NCI-H187 (cell line): ENCODE results near the gene NFAT5.
"Not testable (repeated sequence)": the region's sequence is repeated elsewhere in the genome, so short reads cannot be mapped to it uniquely, and the experiment has no call there.

Experiments
- DNase-seq, 2 experiments: peaks; one replicate each; lab custom pipeline; 2025; lab: John Stamatoyannopoulos, UW

Gene NFAT5

DNA sequence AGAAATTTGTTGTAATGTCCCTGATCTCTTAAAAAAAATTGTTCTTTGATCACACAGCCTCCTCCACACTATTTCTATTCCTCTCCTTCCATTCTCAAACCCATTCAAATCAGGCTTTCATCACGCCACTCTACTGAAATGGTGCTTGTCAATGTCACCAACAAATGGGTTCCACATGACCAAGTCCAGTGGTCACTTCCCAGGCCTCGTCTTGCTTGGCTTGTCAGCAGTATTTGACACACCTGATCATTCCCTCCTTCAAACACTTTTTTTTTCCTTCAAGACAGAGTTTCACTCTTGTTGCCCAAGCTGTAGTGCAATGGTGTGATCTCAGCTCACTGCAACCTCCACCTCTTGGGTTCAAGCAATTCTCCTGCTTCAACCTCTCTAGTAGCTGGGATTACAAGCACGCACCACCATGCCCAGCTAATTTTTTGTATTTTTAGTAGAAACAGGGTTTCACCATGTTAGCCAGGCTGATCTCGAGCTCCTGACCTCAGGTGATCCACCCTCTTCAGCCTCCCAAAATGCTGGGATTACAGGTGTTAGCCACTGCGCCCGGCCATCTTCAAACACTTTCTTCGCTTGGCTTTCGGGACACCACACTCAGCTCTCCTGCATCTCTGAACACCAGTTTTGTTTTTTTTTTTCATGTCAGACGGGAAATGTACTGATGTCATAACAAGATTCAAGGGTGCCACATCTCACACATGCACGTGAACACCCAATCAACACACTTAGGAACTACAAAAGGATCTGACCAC is 142.3 kb downstream of the NFAT5 start:
- DNase-seq, result no peak

DNA sequence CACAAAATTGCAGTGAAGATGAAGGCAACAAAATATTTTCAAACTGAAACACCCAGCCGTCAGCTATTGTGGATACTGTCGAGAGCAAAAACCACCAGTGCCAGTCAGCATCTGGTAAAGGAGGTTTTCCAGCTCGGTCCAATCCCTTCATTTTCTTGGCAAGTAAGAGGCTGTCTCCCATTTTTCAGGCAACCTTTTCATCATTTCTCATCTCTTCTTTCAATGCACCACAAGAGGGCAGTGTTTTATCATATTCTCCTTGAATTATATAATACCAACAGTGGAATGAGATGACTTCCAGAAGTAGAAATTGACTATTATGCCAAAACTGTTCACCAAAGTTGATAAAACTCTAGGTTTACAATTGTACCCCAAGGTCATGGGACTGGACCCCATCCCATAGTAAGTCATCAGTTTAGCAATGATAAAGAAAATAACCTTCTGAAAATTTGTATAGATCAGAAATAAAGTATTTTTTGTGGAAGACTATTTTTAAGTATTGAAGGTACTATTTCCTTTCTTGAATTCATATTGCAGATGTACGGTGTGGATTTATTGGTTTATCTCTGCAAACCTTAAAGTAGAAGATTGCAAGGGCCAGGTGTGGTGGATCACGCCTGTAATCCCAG is 143.8 kb downstream of the NFAT5 start:
- no peak for DNase-seq

DNA sequence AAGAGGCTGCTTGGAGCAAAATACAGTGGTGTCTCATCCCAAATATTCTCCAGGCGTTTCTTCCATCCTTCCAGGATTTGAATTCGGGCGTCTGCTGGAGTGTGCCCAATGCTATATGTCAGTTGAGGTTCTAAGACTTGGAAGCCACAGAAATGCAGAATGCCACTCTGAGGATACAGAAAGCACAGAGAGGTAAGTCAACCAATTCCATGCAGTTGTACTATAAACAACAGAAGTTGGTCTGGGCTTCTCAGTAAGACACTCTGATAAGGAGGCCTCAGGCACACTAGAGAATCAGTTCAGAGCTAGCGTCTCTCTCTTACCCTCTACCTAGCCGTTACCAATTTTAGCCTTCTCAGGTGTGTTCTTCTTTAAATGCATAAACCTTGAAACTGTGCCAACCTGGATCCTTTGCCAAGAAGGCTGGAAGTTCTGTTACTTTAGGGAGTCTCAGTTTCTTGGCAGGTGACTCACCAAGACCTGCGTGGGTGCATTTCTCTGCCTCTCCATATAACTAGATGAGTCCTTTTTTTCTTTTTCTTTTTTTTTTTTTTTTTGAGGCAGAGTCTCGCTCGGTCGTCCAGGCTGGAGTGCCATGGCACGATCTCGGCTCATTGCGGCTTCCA is 145.5 kb downstream of the NFAT5 start:
- DNase-seq, result no peak

DNA sequence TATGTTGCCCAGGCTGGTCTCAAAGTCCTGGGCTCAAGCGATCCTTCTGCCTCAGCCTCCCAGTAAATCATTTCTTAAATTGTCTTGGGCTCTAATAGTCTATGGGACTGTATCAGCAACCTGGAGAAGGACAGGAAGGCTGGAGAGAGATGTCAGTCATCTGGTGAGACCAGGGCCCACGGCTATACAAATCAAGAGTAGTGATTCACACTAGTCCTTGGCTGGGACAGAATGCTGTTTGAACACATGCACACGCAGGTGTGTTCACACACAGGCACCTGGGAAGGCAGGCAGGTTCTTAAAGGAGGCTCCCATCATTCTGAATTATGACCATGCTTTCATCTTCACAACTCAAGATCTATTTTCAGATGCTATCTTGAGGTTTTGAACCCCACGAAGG is 146.5 kb downstream of the NFAT5 start:
- no peak for DNase-seq

DNA sequence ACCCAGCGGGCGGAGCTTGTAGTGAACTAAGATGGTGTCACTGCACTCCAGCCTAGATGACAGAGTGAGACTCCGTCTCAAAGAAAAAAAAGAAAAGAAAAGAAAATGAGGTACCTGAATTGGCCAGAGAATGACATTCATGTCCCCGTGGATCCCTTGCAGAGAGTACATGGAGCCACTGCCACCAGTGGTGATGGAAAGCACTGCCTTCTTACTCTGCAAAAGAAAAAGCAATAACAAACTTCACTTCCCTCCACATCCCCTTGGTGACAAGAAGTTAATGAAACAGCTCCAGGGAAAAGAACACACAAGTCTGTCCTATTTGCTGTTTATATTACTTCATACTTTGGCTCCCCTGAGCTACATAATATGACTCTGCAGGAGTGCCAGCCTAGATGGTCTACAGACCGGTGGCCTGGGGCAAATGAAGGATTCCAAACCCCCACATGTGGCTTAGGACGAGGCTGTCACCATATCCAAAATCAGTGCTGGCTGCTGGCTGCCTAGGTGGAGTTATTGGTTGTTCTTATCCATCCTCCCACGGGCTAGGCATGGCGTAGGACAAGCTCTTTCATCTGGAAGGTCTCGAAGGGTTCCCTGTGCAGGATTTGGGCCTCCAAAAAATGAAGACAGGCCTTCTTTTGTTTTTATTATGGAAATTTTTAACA is 147.3 kb downstream of the NFAT5 start:
- DNase-seq, result no peak

DNA sequence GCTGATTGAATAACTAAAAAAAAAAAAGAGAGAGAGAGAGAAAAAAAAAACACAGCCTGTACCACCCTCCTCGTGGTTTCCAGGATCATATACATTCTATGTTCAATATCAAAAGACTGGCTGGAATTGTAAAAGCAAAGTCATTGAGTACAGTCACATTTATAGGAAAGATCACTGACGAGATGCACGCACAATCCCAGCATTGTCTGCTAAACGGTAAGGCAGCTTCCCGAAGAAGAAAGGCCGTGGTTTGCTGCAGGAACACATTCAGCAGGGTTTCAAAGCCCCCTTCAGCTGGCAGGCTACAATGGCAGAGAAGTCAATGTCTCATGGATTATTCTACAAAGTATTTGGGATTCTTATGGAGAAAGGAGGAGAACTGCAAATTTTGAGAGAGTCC is 151.3 kb downstream of the NFAT5 start:
- DNase-seq, result no peak

DNA sequence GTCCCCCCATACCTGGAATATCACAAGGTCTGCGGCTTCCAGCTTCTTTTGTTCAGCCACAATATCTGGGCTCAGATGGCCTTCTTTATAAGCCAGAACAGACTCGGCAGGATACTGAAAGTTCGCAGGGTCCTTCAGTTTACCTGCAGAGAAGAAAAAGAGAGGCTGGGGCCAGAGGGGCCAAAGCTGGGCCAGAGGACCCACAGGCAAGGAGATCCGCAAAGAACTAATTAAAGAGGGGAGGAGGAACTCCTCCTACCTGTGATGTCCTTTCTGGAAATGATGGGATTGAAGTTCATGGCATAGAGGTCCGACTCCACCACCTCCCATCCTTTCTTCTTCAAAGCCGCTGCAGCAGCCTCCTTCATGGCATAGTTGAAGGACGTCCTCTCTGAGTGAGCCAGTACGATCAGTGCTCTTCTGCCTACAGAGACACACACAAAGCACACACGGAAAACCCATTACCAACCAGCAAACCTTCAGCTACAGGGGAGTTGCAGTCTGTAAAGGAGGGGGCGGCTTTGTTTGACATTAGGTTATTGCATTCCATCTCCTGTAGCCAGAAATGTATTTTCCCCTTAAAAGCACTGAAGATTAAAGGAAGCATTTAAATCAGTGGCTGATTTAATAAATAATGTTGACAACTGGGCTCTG is 152.5 kb downstream of the NFAT5 start:
- no peak for DNase-seq

DNA sequence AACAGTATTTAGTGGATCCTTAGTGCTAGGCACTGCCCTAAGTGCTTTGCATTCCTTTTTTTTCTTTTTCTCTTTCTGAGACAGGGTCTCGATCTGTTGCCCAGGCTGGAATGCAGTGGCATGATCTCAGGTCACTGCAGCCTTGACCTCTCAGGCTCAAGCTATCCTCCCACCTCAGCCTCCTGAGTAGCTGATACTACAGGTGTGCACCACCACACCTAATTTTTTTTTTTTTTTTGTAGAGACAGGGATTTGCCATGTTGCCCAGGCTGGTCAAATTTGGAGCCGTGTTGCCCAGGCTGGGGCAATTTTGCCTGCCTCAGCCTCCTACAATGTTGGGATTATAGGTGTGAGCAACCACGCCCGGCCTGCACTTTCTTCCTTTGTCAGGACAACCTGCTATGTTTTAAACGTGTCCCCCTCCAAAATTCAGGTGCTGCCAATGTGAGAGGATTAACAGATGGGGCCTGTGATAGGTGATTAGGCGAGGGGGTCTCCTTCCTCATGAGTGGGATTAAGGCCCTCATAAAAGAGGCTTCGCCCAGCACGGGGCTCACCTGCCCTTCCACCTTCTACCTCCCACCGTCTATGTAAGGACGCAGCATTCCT is 155.2 kb downstream of the NFAT5 start:
- DNase-seq, result no peak

DNA sequence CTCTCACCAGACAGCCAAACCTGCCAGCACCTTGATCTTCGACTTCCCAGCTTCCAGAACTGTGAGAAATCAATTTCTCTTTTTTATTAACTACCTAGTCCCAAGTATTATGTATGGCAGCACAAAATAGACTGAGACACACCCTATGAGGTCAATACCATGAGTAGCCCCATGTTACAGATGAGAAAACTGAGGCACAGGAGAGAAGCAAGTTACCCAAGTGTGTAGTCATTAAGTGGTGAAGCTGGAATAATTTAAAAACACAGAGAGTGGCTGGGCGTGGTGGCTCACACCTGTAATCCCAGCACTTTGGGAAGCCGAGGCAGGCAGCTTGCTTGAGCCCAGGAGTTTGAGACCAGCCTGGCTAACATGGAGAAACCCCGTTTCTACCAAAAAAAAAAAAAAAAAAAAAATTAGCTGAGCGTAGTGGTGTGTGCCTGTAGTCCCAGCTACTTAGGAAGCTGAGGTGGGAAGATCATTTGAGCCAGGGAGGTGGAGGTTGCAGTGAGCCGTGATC is 155.7 kb downstream of the NFAT5 start:
- DNase-seq, result no peak

DNA sequence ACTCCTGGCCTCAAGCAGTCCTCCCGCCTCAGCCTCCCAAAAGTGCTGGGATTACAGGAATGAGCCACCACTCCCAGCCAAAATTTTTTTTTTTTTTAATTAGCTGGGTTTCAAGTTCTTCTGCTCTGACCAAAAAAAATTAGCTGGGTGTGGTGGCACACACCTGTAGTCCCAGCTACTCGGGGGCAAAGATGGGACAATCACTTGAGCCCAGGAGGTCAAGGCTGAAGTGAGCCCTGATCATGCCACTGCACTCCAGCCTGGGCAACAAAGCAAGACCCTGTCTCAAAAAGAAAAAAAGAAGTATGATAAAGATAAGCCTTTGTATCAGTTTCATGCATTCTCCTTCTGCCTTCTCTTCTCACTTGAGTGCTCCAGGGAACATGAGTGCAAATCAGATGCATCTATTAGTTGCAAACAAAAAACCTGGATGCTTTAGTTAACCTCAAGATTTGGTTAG is 158.7 kb downstream of the NFAT5 start:
- DNase-seq, result no peak

DNA sequence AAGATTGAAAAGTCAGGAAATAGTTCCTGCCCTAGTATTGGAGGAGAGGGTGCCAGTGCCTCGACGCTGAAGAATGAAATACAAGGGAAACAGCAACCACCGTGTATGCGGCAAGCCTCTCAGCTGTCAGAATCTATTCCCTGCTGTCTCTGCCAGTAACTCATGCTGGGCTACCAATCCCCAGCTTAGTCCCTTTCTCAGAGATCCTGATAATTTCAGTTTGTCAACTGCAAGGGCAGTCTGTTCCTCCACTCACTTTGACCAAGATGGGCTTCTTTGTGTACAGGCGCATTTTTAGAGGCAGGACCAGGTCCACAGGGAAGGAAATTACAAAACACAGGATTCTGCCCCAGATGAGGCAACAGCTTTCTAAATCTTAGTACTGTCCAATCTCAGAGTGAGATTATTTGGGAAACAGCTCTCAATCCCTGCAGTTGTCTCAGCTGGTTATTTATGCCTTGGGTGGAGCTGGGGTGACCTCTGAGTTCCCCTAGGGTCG is 159.3 kb downstream of the NFAT5 start:
- DNase-seq, result no peak

DNA sequence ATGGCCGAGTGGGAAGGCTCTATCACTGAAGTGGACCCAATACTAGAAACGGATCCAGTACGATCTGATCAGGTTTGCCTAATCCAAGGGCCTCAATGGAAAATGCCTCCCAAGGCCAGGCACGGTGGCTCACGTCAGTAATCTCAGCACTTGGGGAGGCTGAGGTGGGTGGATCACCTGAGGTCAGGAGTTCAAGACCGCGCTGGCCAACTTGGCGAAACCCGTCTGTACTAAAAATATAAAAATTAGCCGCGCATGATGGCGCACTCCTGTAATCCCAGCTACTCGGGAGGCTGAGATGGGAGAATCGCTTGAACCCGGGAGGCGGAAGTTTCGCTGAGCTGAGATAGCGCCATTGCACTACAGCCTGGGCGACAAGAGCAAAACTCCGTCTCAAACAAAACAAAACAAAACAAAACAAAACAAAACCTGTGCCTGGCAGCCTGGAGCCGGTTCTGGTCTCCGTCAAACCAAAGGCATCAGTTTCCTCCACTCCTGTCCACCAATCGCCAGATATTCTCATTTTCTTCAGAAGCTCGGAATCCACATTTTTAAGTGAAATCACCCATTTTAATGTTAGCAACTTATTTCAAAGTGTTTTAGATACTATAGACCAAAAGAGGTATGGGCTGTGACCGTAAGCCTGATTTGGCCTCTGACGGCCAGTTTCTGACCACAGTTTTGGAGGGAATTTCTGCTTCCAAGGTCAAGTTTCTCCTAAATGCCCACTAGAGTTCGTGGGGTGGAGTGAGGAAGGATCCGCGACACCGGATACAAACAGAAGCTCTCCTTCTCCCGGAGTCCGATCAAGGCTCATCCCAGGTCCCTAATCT is 159.9 kb downstream of the NFAT5 start:
- DNase-seq, result no peak

DNA sequence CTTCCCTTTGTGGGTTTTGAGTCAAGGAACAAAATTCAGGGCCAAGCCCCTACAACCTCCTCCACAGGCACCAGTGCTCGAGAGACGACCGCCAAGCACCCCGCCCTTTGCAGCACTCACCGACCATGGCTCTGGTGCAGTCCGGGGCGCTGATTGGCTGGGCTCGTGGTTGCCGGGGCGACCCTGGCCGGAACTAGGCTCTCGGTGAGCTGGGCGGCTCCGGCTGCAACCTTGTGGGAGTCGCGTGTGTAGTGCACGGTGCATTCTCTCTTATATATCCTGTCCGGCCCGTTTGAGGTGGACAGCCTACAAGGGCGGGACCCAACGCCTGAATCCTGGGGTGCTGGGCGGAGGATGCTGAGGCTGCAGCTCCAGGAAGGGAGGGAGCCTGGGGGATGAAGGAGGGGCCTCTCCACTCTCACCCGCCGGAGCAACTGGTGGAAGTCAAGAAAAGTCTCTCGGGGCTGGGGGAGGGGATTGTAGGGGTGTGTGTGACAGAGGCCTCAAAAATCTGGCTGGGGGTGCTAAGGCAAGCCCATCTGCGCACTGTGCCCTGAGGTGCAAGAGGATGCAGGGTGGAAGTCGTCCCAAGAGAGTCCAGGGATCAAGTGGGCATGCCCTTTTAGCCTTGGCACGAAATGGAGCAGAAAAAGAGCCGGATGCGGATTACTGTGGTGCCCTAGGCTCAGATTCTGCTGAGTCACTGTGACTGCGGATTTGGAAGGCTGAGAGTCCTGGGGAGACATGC is 160.7 kb downstream of the NFAT5 start, which contains the start of gene NQO1:
Gene NQO1, minus strand, starts transcription at position 248 of the 748 bp plus-strand sequence. Its CDS starts 121 bp downstream, at position 127.
- DNase-seq, result peak; percentile 54 to 81

DNA sequence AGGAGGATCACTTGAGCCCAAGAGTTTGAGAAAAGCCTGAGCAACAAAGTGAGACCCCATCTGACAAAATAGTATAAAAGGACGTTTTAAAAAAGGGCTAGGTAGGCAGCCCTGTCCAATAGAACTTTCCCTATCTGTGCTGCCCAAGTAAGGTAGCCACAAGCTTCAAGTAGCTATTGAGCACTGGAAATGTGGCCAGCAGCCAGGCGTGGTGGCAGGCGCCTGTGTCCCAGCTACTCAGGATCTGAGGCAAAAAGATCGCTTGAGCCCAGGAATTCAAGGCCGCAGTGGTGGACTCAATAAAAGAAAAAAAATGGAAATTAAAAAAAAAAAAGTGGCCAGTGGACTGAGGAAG is 162.1 kb downstream of the NFAT5 start:
- peak in 1 of 2 experiments; percentile 3 for DNase-seq

DNA sequence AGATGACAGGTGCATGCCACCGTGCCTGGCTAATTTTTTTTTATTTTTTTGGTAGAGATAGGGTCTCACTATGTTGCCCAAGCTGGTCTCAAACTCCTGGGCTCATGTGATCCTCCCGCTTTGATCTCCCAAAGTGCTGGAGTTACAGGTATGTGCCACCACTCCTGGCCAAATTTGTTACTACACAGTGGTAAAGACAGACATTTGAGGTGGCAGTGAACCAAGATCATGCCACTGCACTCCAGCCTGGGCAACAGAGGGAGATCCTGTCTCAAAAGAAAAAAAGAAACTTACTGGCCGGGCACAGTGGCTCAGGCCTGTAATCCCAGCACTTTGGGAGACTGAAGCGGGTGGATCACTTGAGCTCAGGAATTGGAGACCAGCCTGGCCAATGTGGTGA is 163.3 kb downstream of the NFAT5 start:
- not testable (repeated sequence) for DNase-seq

DNA sequence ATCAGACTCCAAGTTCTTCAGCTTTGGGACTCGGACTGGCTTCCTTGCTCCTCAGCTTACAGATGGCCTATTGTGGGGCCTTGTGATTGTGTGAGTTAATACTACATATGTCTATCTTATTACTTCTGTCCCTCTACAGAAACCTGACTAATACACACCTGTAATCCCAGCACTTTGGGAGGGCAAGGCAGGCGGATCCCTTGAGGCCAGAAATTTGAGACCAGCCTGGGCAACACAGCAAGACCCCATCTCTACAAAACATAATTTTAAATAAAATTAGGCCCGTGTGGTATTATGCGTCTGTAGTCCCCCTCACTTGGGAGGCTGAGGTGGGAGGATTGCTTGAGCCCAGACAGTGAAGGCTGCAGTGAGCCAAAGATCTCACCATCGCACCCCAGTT is 165.5 kb downstream of the NFAT5 start:
- not testable (repeated sequence) for DNase-seq

DNA sequence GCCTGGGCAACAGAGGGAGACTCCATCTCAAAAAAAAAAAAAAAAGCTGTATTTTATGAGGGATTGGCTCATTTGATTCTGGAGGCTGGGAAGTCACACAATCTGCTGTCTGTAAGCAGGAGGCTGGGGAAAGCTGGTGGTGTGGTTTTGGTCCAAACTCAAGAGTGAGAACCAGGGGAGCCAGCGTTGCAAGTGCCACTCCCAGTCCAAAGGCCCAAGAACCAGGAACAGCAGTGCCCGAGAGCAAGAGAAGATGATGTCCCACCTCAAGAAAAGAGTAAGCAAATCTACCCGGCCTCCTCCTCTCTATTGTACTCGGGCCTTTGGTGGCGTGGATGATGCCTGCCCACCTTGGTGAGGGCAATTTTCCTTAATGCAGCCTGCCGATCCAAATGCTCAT is 166.3 kb downstream of the NFAT5 start:
- DNase-seq, result no peak

DNA sequence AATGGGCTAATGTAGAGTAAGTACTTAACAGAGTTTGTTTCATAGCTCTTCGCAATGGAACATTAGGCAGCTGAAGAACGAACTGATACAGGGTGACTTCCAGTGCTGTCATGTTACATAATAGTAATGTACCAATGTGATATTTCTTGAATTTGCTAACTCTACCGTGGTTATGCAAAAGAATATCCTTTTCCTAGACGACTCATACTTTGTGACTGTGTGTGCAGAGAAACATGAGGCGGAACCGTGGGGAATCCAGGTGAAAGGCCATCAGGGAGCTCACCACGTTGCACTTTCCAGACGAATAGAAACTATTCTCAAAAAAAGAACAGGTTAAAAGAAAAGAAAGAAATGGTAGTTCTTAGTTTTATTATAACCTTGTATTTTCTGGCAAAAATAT is 175.8 kb downstream of the NFAT5 start:
- no peak for DNase-seq
